Spleen (tissue), 7 donors: ENCODE measurements around the gene CD209.

Experiments
- CTCF ChIP-seq, 11 experiments: fragments of 200-600 bp in 7 of 11; fragments of 450-650 bp in 4 of 11; sonication (generic) in 4 of 11; IDR thresholded peaks in 8 of 11; conservative IDR thresholded peaks in 3 of 11; 1 replicate in 7 of 11; 2 replicates in 4 of 11; pipeline versions ENCODE4 v1.4.0 to v1.8.0; 2016 to 2021; ENCODE audit warnings: antibody characterized with exemption in 11 of 11, inconsistent platforms in 4 of 11, mild to moderate bottlenecking in 1 of 11
- POLR2A ChIP-seq, 3 donors: fragments of 450-650 bp; IDR thresholded peaks; one replicate each; pipeline ENCODE4 v1.5.1; 2017; ENCODE audit warnings: antibody characterized with exemption in 3 of 3, mild to moderate bottlenecking in 1 of 3
- POLR2AphosphoS5 ChIP-seq, 3 donors: sonication (generic); formaldehyde crosslinking; IDR thresholded peaks; one replicate each; pipeline ENCODE4 v1.5.1; 2017; ENCODE audit warnings: antibody characterized with exemption in 3 of 3
- donor health status: DM: no; HTN: no; CAD: no; lungs with moderate emphysema.
- donor health status: DM: no; HTN: no; CAD: no.
- donor health status: DM: no; HTN: no; CAD: no.

GRCh38 chr19:7779631-7780486, 32.5 kb upstream of the CD209 start:
- TF ChIP-seq CTCF (IDR thresholded peaks at IDR 0.05 in 8 of 11, conservative IDR thresholded peaks at IDR 0.05 in 3 of 11) (no peak), POLR2A (IDR thresholded peaks at IDR 0.05) (no peak), POLR2AphosphoS5 (IDR thresholded peaks at IDR 0.05) (no peak)
